Thyroid gland (tissue), 4 donors: ENCODE results near the gene MSLN. TPM values are rescaled to one million over a fixed set of nuclear protein-coding genes. Genes with fewer than 3 reads are reported as not detected.

ENCODE experiments used
- DNase-seq, 2 donors: peaks; one replicate each; pipeline ENCODE4 v3.0.0-alpha.2; 2019
- H3K27ac ChIP-seq, 3 donors: fragments of 200-600 bp; sonication (generic); 1 replicate in 2 of 3; 2 replicates in 1 of 3; pipeline ENCODE4 v1.5.1; 2016 to 2019; ENCODE audit warnings: mild to moderate bottlenecking in 1 of 3, moderate library complexity in 1 of 3
- H3K27me3 ChIP-seq: fragments of 200-600 bp; sonication (generic); one replicate; pipeline ENCODE4 v1.5.1; 2019
- H3K36me3 ChIP-seq, 2 donors: fragments of 200-600 bp; sonication (generic); one replicate each; pipeline ENCODE4 v1.5.1; 2016 to 2019
- H3K4me1 ChIP-seq, 2 donors: fragments of 200-600 bp; sonication (generic); one replicate each; pipeline ENCODE4 v1.5.1; 2017 to 2019
- H3K4me3 ChIP-seq, 3 donors: fragments of 200-600 bp; sonication (generic); replicated peaks in 1 of 3; 1 replicate in 2 of 3; 2 replicates in 1 of 3; pipeline ENCODE4 v1.5.1; 2016; ENCODE audit warnings: mild to moderate bottlenecking in 1 of 3
- H3K9me3 ChIP-seq: fragments of 200-600 bp; sonication (generic); one replicate; pipeline ENCODE4 v1.5.1; 2017
- CTCF ChIP-seq, 6 experiments: fragments of 200-600 bp in 3 of 6; fragments of 450-650 bp in 3 of 6; sonication (generic) in 3 of 6; IDR thresholded peaks; one replicate each; pipeline ENCODE4 v1.5.1; 2016 to 2019; ENCODE audit warnings: antibody characterized with exemption in 6 of 6, mild to moderate bottlenecking in 2 of 6, inconsistent platforms in 1 of 6, moderate library complexity in 1 of 6
- POLR2A ChIP-seq, 2 donors: fragments of 450-650 bp; IDR thresholded peaks; one replicate each; pipeline ENCODE4 v1.6.1; 2017; ENCODE audit warnings: antibody characterized with exemption in 2 of 2, mild to moderate bottlenecking in 2 of 2, moderate library complexity in 1 of 2
- WGBS, 2 donors: methylation state at CpG; one replicate each; pipeline ENCODE4 v1.1.5; 2017; 5-methylcytosine and 5-hydroxymethylcytosine counted together
- intact Hi-C: fragments of 100-400 bp; cut with DNase I; formaldehyde crosslinking; loops from one replicate; pipeline ENCODE4 v1.15.1; 2023
- total RNA-seq, 4 donors: library from RNA; depleted of rRNA; stranded (reverse); fragments of >200 nt; gene quantifications; one replicate each; pipeline ENCODE4 v1.2.3, GENCODE V29; 2016

The MSLN gene
- total RNA-seq, 4 donors from 2014 or later, result not detected

- H3K4me1 ChIP-seq, result peaks cover 4 to 5% of the 10 kb centered on the region in 2 donors
- no peaks in the 10 kb centered on the region for H3K9me3 ChIP-seq
- TF ChIP-seq CTCF (IDR thresholded peaks at IDR 0.05), result no peak
- no peak for TF ChIP-seq POLR2A (IDR thresholded peaks at IDR 0.05)
- WGBS, 2 donors, result 64 to 65% methylated on average over 27 to 28 of the region's 34 CpGs
- no peaks in the 10 kb centered on the region for H3K27me3 ChIP-seq
- H3K36me3 ChIP-seq, result no peaks in the 10 kb centered on the region
- no peak overlapping the region for H3K27ac ChIP-seq
- no peak overlapping the region for H3K4me3 ChIP-seq
- peak; percentile 67 for DNase-seq
- intact Hi-C loops, result no loop called here
These were observed 1.2 kb upstream of the MSLN start for GRCh38 chr16:759110-759910.

GRCh38 chr16:760065-760464 lies 469 bp upstream of the MSLN start:
- no peaks in the 10 kb centered on the region for H3K27me3 ChIP-seq
- DNase-seq, result no peak
- 53 to 80% methylated on average over 1 to 15 of the region's 15 CpGs for WGBS, 2 donors

GRCh38 chr16:761625-762513 lies 1.3 kb downstream of the MSLN start:
- Histone ChIP-seq H3K27ac (no peak overlapping the region), H3K27me3 (no peaks in the 10 kb centered on the region), H3K4me1 (peaks cover 4 to 5% of the 10 kb centered on the region in 2 donors), H3K9me3 (no peaks in the 10 kb centered on the region), H3K36me3 (no peaks in the 10 kb centered on the region), H3K4me3 (no peak overlapping the region)
- no peak for TF ChIP-seq POLR2A (IDR thresholded peaks at IDR 0.05)
- no peak for TF ChIP-seq CTCF (IDR thresholded peaks at IDR 0.05)
- intact Hi-C loops, result no loop called here
- DNase-seq, result no peak
- 68 to 82% methylated on average over 11 to 14 of the region's 22 CpGs for WGBS, 2 donors

More at GRCh38 chr16:760065-760464, 469 bp upstream of the MSLN start:
- intact Hi-C loops, result no loop called here
- Histone ChIP-seq H3K27ac (no peak overlapping the region), H3K4me3 (no peak overlapping the region), H3K4me1 (peaks cover 4 to 5% of the 10 kb centered on the region in 2 donors), H3K9me3 (no peaks in the 10 kb centered on the region), H3K36me3 (no peaks in the 10 kb centered on the region)
- no peak for TF ChIP-seq POLR2A (IDR thresholded peaks at IDR 0.05)
- TF ChIP-seq CTCF (IDR thresholded peaks at IDR 0.05), result no peak

- Histone ChIP-seq H3K4me3 (no peak overlapping the region), H3K4me1 (peaks cover 4 to 5% of the 10 kb centered on the region in 2 donors), H3K27me3 (no peaks in the 10 kb centered on the region), H3K9me3 (no peaks in the 10 kb centered on the region), H3K36me3 (no peaks in the 10 kb centered on the region), H3K27ac (no peak overlapping the region)
- WGBS, 2 donors, result 61 to 90% methylated on average over 2 to 6 of the region's 17 CpGs
- no peak for DNase-seq
- no peak for TF ChIP-seq CTCF (IDR thresholded peaks at IDR 0.05)
- TF ChIP-seq POLR2A (IDR thresholded peaks at IDR 0.05), result no peak
- intact Hi-C loops, result no loop called here
These were observed 2.2 kb downstream of the MSLN start for GRCh38 chr16:762595-763268.
